8988T (cell line): Measurements from ENCODE around the gene TPP2.

Experiments
- DNase-seq: peaks from one replicate; pipeline ENCODE4 v3.0.0; 2011

Gene TPP2

GRCh38 chr13:102658660-102659059, 61.9 kb downstream of the TPP2 start:
- DNase-seq: no peak

- no peak for DNase-seq
Measured at GRCh38 chr13:102659168-102659713, 62.5 kb downstream of the TPP2 start.

- no peak for DNase-seq
Measured at GRCh38 chr13:102667023-102667422, 70.2 kb downstream of the TPP2 start.

GRCh38 chr13:102667911-102668310, 71.1 kb downstream of the TPP2 start:
- DNase-seq: no peak

- no peak for DNase-seq
Measured at GRCh38 chr13:102670130-102670529, 73.3 kb downstream of the TPP2 start.

GRCh38 chr13:102675115-102675514, 78.3 kb downstream of the TPP2 start:
- DNase-seq: no peak

GRCh38 chr13:102677122-102677521, 80.3 kb downstream of the TPP2 start:
- DNase-seq: no peak

- DNase-seq: no peak
Measured at GRCh38 chr13:102678339-102679107, 81.7 kb downstream of the TPP2 start.

- no peak for DNase-seq
Measured at GRCh38 chr13:102679449-102680132, 82.8 kb downstream of the TPP2 start.

- no peak for DNase-seq
Measured at GRCh38 chr13:102680133-102680717, 83.4 kb downstream of the TPP2 start.

- DNase-seq: no peak
Measured at GRCh38 chr13:102680842-102681740, 84.3 kb downstream of the TPP2 start.

- DNase-seq: no peak
Measured at GRCh38 chr13:102682211-102682610, 85.4 kb downstream of the TPP2 start.

GRCh38 chr13:102682727-102683126, 85.9 kb downstream of the TPP2 start:
- DNase-seq: no peak

- DNase-seq: no peak
Measured at GRCh38 chr13:102683637-102684036, 86.9 kb downstream of the TPP2 start.

GRCh38 chr13:102686024-102686423, 89.2 kb downstream of the TPP2 start:
- no peak for DNase-seq

- DNase-seq: no peak
Measured at GRCh38 chr13:102687520-102687919, 90.7 kb downstream of the TPP2 start.

- DNase-seq: no peak
Measured at GRCh38 chr13:102688306-102688973, 91.7 kb downstream of the TPP2 start.

- DNase-seq: no peak
Measured at GRCh38 chr13:102690883-102691282, 94.1 kb downstream of the TPP2 start.

- DNase-seq: no peak
Measured at GRCh38 chr13:102692491-102692826, 95.7 kb downstream of the TPP2 start.

- DNase-seq: no peak
Measured at GRCh38 chr13:102693250-102693649, 96.5 kb downstream of the TPP2 start.

GRCh38 chr13:102693776-102694175, 97.0 kb downstream of the TPP2 start:
- no peak for DNase-seq

GRCh38 chr13:102694937-102695336, 98.2 kb downstream of the TPP2 start, which contains the start of gene METTL21C:
METTL21C (minus strand) TSS chr13:102695044; CDS start chr13:102694498, 546 bp downstream.
- no peak for DNase-seq
